NCI-H2196 (cell line): ENCODE results near the gene ZNF385B.

Experiments
- DNase-seq: peaks from one replicate; lab custom pipeline; 2025; ENCODE audit not compliant: unreplicated experiment; lab: John Stamatoyannopoulos, UW

The ZNF385B gene

DNA sequence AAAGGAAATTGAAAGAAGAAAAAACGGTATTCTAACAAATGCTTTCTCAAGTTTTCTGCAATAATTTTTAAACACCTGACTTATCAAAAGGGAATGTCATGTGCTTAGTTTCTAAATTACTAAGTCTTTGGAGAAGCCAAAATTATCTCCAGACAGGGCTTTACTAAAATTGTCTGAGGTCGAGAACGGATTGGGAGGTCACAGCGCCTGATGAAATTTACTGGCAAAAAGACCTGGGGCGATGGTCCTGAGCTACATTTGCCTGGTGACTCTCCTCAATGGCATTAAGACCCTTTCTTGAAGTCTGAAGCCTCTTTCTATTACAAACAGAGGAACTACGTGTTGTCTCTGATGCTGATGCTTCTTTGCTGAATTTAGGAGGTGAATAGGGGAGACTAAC, 305.0 kb downstream of the ZNF385B start:
- no peak for DNase-seq

DNA sequence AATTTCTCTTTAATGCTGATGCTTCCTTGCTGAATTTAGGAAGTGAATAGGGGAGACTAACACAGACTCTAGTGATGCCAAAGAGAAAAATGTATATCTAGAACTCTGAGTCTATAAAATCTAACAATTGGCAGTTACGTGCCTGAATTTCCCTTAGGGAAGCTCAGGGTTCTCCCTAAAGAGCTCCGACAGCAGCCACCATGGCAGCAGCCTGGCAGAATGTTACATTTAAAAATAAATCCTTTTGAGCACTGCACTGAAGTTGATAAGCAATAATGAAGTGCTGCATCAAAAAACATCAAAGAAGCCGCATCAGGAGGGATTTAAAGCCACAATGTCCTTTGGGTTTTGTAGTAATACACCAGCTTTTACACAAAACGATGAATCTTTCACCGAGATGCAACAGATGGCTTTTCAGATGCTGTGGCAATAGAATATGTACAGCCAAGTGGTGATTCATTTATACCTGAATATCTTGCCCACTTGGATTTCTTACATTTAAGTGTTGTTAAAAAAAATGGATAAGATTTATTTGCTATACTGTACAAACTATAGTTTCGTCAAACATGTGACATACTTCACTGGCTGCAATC, 305.6 kb downstream of the ZNF385B start:
- DNase-seq, result no peak

DNA sequence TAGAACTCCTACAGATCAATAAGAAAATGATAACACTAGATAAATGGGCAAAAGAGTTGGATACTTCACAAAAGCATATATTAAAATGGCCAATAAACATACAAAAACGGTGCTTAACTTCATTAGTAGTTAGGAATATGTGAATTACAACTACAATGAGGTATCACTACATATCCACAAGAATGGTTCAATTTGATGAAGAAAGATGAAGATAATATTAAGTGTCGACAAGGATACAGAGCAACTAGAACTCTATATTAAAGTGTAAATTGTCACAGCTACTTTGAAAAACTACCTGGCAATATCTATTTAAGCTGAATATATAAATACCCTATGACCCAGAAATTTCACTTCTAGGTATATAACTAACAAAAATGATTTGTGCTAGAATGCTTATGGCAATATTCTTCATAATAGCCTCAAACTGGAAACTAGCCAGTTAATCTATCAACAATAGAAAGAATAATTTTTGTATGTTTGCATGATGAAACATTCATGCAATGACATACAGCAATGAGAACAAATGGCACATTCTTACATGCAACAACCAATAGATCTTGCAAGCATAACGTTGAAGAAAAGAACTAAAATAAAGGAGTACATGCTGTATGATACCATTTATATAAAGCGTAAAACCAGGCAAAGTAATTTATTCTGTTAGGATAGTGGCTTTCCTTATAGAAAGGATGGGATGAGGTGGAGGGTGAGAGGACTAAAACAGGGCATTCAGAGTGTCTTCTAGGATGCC, 306.6 kb downstream of the ZNF385B start:
- DNase-seq, result no peak

DNA sequence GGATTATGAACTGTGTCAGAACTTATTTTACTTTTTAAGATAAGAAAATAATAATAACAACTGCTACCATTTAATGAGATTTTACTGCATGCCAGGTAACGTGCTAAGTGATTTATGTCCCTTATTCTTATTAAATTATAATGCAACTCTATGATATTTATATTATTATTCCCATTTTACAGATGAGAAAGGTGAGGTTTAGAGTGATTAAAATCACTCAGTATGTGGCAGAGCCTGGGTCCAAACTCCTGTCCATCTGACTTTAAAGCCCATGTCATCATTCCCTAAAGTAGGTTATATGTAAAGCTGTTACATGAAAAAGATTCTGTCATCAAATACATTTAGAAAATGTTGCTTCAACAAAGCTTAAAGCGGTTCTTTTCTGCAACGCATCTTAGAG, 308.0 kb downstream of the ZNF385B start:
- no peak for DNase-seq

DNA sequence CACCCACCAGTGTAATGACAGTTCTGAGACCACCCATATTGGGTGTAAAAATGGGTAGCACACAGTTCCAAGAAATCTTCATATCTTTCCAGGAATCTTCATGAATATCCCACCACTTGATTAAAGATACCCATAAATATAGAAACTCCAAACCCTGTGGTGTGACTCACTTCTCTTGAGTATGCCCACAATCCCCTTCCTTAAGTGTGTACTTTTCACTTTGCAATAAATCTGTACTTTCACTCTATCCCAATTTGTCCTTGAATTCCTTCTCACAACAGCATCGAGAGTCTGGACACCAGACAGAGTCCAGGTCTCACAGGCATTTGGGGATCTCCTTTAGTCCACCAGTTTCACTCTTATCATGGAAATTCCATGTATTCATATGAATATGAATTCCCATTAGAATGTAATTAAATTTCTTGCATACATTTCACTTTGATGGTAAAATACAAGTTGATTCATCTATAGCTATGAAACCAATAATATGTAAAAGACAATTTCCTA, 309.8 kb downstream of the ZNF385B start:
- DNase-seq, result no peak

DNA sequence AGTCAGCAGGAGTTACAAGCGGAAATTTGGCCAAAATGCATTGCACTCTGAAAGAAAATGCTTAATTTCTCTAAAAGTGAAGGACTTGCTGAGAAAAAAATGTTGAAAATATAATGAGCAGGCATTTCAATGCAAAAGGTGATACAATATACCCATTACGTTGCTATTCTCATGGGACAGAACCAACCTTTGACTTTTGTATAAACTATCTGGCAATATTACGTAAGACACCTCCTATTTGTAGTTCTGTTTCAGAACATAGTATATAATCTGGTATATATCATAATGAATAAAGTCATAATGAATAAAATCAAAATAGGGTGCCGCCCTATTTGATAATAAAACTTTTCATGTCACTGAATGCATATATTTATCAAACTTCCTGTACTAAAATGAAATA, 310.6 kb downstream of the ZNF385B start:
- DNase-seq, result no peak

DNA sequence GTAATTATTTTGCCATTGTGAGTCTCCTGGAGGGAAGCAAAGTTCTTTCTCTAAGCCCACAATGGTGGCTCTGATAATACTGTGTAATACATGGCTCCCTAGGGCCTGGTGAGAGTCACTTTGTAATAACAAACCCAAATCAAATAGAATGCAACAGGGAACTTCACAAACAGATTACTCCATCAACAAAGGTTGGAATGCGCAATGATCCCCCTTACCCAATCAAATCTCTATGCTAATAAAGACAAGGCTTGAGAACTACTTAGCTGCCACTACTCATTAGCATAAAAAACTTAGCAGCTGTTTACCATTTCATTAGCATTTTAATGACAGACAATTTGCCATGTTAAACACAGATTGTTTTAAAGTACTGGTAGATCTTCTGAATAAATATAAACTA, 311.2 kb downstream of the ZNF385B start:
- DNase-seq, result no peak

DNA sequence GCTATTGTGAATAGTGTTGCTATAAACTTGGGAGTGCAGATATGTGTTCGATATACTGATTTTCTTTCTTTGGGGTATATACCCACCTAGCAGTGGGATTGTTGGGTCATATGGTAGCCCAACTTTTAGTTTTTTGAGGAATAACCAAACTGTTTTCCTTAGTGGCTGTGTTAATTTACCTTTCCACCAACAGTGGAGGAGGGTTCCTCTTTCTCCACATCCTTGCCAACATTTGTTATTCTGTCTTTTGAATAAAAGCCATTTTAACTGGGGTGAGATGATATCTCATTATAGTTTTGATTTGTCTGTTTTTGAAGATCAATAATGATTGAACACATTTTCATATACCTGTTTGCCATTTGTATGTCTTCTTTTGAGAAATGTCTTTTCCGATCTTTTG, 314.8 kb downstream of the ZNF385B start:
- no peak for DNase-seq

DNA sequence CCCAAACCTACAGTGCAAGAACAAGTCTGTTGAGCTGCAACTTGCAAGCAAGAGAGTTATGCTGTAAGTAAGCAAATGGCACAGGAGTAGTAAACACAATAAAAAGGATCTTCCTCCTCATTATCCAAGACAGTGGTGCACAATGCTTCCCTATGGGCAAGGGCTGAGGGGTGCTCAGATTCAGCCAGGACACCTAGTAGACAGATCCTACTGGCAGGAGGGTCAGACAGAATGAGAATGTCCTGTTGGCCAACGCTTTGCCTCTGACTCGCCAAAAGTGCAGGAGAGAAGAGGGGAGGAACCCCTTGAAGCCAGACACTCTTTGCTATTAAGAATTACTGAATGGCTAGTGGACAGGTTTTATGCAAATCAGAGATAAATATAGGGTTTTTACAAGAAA, 316.4 kb downstream of the ZNF385B start:
- no peak for DNase-seq

DNA sequence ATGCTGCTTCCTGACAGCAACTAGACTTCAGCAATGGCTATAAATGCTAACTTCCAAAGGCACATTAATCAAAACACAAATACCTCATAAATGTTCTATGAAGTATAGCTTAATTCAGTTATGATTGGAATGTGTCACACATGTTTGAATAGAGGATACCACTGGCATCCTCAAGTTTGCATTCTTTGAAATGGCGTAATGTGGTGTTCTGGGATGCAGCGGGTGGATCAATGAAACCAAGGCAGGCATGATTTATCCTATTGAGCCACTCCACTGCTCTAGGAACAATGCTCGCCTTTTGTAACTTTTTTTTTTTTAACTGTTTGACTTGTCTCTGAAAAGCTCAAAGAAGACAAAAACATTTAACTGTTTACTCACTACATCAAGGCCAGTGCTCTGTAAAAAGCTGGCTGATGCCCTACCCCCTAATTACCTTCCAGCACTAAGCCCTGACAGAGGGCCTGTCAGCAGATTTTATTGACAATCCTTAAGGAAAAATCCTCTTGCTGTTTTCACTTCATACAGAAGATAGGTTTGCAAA, 318.0 kb downstream of the ZNF385B start:
- DNase-seq, result no peak

DNA sequence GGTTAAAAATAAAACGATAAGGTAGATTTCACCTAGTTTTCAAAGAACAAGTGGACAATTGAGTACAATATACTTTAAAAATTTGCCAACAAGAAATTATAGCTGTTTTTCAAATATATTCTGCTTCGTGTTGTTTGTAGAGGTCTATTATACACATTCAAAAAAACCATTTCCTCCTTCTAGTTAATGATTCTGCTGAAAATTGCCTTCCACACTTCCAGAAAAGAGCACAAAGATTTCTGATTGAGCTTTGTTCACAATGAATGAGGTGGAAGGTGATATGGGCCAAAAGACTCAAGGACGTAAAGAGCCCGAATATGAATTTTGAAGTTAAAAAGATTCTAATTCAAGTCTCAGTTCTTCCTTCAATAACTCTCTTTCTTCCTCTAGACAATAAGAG, 319.8 kb downstream of the ZNF385B start:
- DNase-seq, result no peak

DNA sequence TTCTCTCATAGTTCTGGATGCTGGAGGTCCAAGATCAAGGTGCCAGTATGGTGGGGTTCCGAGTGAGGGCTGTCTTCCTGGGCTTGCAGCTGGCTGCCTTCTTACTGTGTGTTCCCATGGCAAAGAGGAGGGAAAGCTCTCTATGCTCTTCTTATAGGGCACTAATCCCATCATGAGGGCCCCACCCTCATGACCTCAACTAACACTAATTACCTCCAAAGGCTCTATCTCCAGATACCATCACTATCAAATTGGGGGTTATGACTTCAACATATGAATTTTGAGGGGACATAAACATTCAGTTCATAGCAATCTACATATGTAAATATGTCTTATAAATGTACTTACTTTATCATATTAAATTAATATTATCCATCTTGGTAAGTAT, 322.3 kb downstream of the ZNF385B start:
- no peak for DNase-seq

DNA sequence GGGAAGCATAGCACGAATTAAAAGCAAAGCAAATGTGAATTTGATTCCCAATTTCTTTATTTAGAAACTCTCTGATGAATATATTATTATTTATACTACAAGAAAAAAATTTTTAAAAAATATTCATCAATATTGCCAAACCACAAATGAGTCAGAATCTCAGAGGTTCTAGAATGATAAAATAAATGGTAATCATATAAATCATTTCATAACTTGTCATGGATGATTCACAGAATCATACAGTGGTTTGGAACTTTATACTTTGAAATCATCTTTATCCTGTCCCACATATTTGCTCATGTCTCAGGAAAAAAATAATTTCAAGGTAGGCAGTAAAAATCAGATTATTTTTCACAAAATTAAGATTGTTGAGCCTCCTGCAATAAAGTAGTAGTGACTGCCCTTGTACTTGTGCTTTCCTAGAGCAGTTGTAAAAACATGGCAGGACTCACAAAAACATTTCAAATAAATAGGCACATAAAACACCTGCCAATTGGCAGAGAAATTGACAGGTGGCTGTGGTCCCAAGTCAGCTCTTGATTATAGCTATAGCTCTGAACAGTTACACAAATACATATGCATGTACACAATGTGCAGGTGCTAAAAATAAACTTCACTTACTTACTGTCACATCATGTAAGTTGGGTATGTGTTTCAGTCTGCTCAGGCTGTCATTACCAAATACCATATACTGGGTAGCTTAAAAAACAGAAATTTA, 322.8 kb downstream of the ZNF385B start:
- DNase-seq, result no peak

DNA sequence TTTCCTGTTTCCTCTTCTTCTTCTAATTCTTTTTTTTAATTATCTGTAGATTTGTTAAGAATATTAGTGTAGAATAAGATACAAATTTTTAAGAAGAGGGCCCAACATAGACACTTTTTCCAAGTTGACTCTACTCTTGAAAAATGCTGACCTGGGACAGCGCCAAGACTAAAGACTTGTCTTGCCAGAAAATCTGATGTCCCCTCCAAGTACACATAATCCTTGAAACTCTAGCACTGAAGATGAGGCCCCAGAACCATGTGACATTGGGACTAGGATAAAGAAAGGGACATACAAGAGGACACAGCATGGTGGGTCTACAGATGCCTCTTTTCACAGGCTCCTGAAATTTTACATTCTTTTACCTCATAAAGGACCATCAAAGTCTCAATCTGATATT, 325.2 kb downstream of the ZNF385B start:
- DNase-seq, result no peak

DNA sequence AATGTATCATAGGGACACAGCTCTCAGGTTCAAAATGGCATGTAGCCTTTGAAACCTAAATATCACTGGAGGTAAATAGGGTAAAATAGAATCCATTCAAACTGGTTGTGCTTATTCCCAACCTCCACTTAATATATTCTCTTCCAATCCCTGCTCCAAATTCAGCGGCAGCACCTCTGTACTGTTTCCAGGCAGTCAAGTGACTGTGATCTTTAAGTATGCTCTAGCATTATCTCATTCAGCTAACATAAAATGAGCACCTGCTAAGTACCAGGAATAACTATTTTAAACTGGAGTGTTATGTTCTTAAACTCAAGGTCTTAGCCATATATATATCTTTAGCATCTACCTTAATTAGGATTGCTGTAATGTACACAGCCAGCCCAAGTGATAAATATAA, 327.5 kb downstream of the ZNF385B start:
- no peak for DNase-seq

DNA sequence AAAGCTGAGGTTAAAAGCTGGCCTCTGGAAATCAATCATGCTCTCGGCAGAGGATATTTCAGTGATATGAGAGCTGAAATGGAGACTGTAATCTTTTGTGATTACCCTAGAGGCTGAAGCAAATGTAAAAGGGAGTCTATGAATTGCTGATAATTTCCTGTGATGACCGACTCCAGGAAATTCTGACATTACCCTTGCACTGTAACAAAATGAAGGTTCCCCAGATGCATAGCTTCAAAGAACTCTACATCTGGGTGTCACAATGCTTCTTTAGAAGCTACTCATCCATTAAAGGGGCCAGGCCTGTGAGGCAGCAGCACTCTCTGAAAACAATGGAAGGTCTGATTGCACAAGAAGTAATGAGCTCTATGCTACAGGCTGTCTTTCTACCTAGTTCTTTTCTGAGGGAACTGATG, 328.5 kb downstream of the ZNF385B start:
- no peak for DNase-seq

DNA sequence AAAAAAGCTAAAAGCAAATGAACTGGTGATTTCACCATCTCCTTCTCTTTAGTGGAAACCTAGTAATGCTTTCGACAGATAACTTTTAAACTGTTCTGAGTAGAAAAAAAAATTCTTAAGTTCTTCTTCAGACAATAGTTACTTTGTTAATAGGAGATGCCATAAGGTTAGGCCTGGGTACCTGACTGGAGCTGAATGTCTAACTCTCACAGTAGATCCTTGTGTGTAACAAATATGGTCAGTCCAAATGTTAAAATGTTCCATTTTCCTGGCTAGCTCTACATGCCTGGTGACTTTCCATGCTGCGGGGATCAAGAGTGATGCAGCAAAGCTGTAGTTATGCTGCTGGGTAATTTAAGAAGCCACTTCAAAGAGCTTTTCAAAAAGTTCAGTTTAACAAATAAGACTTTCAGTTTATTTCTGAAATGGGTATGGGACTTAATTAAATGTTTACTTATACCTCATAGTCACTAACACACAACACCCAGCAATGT, 332.8 kb downstream of the ZNF385B start:
- no peak for DNase-seq

DNA sequence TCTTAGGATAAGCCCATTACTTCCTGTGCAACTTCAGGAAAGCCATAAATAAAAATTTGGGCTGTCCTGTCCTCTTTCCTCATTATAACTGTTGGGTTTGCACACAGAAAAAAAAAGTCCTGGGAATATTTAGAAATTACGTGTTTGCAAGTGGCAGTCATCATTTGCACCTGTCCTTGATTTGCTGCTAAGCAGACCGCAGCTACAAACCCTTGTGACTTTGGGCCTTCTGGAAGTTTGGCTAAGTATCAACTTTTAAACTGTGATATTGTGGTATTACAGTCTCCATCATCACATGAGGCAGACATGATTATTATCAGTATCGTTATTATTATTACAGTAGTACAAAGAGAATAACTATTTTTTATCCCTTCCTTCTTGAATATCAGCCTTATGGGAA, 336.1 kb downstream of the ZNF385B start:
- no peak for DNase-seq

DNA sequence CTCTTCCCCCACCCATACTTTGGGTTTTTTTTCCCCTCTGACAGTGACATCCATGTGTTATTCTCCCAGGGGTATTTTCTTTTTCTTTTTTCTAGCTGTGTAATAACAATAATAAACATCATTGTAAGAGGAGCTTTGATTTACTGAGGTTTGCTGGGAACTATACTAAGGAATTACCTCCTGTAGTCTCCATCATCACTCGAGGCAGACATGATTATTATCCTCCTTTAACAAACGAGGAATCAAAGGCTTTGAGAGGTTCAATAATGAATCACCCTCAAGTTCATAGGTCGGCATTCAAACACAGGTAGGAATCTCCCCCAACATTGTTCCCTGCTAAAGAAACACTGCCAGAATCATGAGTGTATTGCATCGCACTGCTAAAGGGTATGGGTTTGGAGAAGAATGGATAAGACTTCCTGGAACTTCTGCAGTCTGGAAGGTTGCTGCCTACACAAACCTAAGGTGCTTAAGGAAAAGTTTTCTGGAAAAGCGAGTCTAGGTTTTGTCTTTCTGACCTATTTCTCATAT, 336.5 kb downstream of the ZNF385B start:
- DNase-seq, result no peak

DNA sequence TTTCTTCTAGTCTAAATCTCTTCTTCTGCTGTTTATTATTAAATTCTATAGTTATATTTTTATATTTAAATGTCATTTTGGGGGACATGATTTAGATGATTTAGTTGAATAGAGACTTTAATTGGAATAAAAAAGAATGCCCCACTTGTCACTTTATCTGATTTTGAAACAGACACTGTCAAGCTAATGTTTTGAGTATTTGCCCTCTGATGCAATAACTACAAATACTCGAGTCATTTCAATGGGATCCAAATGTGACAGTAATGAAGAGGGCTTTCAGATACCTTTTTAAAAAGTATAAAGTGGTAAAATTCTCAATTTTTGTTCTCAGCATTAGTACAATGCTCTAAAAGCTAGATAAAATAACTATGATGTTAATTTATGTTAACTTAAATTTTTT, 339.5 kb downstream of the ZNF385B start:
- DNase-seq, result no peak

DNA sequence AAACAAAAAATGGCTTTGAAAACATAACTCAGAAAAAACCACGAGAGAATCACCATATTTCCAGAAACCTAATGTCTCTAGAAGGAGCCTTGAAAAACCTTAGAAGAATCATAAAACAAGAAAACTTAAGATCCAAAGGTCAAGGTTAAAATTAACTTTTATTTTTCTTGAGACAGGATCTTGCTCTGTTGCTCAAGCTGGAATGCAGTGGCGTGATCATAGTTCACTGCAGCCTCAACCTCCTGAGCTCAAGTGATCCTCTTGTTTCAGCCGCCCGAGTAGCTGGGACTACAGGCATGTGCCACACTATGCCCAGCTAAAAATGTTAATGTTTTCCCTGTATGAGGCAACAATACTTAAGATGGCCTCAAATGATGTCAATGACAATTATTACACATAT, 342.6 kb downstream of the ZNF385B start:
- DNase-seq, result no peak

DNA sequence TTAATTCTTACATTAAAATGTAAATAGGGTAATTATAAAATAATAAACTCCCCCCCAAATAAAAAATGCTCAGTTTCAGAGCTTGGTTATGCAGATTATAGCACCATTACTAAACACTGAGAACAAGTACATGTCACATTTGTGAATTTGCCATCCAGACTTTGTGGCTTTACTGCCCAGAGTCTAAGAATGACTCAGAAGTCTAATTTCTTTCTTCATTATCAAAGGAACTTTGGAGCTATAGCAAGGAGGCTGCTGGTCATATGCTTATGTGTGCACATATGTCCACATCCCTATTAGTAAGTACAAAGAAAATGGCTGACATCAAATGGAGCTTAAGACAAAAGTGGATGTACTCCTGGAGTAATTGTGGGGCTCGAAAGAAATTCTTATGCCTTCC, 348.2 kb downstream of the ZNF385B start:
- no peak for DNase-seq
